ENCODE results near the gene CYP4F11. TPM values are rescaled to one million over a fixed set of nuclear protein-coding genes. Genes with fewer than 3 reads are reported as not detected.

Gene CYP4F11
- total RNA-seq, 1 experiment from 2014 or later = 10.5 TPM

DNA sequence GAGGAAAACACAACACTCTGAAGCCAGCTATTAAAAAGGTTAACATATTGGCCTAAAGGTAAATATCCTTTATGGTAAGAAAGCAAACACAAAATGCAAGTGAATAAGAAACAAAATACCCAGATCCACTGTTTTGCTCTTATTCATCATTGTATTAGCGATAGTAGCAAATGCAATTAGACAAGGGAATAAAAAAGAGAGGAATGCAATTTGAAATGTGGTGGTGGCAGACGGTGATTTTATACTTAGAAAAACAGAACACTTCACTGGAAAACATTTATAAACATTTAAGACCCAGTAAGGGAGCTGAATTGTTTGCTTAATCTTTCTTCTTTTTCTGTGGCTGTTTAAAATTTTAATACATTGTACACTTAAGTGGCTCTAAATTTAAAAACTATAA lies 19.2 kb downstream of the CYP4F11 start:
- DNase-seq (ENCODE audit: unreplicated experiment) = no peak
- ChIA-PET CTCF (interaction anchor here (0.7 kb wide), 1 partner anchor 24 kb away, joined by 3 read pairs; no protein-coding TSS in a partner anchor), POLR2A (no interaction called here)
- intact Hi-C loops (cut with micrococcal nuclease) = no loop called here
- Mint-ChIP-seq H3K9me3 (ENCODE audit: unreplicated experiment) (no peaks in the 10 kb centered on the region), H3K27me3 (ENCODE audit: insufficient read depth, unreplicated experiment) (no peaks in the 10 kb centered on the region), H3K4me3 (ENCODE audit: unreplicated experiment) (no peak overlapping the region), H3K27ac (ENCODE audit: low read depth, unreplicated experiment) (no peak overlapping the region), H3K36me3 (ENCODE audit: insufficient read depth, unreplicated experiment) (peaks cover 8% of the 10 kb centered on the region), H3K4me1 (ENCODE audit: insufficient read depth, unreplicated experiment) (no peaks in the 10 kb centered on the region)
- BruUV-seq (replicated peaks) = no TSS peak
- TF ChIP-seq, protein P1, sequence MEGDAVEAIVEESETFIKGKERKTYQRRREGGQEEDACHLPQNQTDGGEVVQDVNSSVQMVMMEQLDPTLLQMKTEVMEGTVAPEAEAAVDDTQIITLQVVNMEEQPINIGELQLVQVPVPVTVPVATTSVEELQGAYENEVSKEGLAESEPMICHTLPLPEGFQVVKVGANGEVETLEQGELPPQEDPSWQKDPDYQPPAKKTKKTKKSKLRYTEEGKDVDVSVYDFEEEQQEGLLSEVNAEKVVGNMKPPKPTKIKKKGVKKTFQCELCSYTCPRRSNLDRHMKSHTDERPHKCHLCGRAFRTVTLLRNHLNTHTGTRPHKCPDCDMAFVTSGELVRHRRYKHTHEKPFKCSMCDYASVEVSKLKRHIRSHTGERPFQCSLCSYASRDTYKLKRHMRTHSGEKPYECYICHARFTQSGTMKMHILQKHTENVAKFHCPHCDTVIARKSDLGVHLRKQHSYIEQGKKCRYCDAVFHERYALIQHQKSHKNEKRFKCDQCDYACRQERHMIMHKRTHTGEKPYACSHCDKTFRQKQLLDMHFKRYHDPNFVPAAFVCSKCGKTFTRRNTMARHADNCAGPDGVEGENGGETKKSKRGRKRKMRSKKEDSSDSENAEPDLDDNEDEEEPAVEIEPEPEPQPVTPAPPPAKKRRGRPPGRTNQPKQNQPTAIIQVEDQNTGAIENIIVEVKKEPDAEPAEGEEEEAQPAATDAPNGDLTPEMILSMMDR (IDR thresholded peaks at IDR 0.05; ENCODE audit: unreplicated experiment) = no peak

DNA sequence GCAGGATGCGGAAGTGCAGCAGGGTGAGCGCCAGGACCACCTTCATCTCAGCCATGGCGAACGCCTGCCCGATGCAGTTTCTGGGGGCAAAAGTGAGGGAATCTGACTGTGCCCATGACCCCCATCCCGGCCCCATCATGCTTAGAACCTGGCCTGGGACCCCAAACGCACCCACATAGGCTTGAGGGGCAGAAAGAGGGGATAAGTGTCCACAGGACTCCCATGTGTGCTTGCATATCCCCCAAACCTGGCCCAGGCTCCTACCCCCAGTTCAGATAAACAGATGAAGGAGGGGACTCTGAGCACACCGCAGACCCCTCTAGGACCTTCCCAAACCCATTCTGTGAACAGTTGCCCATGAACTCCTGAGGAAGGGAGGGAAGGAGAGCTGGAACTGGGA lies 20.5 kb downstream of the CYP4F11 start:
- no peak overlapping the region for H3K27ac Mint-ChIP-seq (ENCODE audit: low read depth, unreplicated experiment)
- no TSS peak for BruUV-seq (replicated peaks)
- H3K9me3 Mint-ChIP-seq (ENCODE audit: unreplicated experiment) = no peaks in the 10 kb centered on the region
- H3K4me3 Mint-ChIP-seq (ENCODE audit: unreplicated experiment) = no peak overlapping the region
- peaks cover 8% of the 10 kb centered on the region for H3K36me3 Mint-ChIP-seq (ENCODE audit: insufficient read depth, unreplicated experiment)
- H3K4me1 Mint-ChIP-seq (ENCODE audit: insufficient read depth, unreplicated experiment) = no peaks in the 10 kb centered on the region
- H3K27me3 Mint-ChIP-seq (ENCODE audit: insufficient read depth, unreplicated experiment) = no peaks in the 10 kb centered on the region
- ChIA-PET CTCF (interaction anchor here (0.7 kb wide), 1 partner anchor 448 kb away, joined by 4 read pairs; no protein-coding TSS in a partner anchor), POLR2A (no interaction called here)
- intact Hi-C loops (cut with micrococcal nuclease) = no loop called here
- DNase-seq (ENCODE audit: unreplicated experiment) = no peak
- TF ChIP-seq, protein P1 (IDR thresholded peaks at IDR 0.05; ENCODE audit: unreplicated experiment) = no peak

DNA sequence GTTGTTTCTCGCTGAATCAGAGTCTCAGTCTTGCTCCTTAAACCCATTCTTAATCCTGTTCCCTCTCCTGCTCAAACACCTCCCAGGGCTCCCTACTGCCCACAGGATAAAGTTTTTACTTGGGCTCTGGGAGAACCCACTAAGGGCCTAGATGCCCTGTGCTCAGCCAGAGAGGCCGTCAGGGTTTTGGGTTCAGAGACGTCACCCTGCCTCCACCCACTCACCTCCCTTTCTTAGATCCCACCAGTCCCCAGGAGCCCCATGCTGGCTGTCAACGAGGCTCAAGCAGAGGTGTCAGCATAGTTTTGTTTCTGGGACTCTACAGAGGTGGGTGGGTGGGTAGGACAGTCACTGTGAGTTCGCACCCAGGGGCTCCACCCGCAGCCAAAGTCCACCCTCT lies 20.9 kb downstream of the CYP4F11 start:
- Mint-ChIP-seq H3K4me3 (ENCODE audit: unreplicated experiment) (no peak overlapping the region), H3K4me1 (ENCODE audit: insufficient read depth, unreplicated experiment) (no peaks in the 10 kb centered on the region), H3K27me3 (ENCODE audit: insufficient read depth, unreplicated experiment) (no peaks in the 10 kb centered on the region), H3K27ac (ENCODE audit: low read depth, unreplicated experiment) (no peak overlapping the region), H3K9me3 (ENCODE audit: unreplicated experiment) (no peaks in the 10 kb centered on the region), H3K36me3 (ENCODE audit: insufficient read depth, unreplicated experiment) (peaks cover 8% of the 10 kb centered on the region)
- ChIA-PET POLR2A (no interaction called here), CTCF (interaction anchor here (0.6 to 0.7 kb wide), 2 partner anchors 398 to 447 kb away, joined by 3 to 4 read pairs; no protein-coding TSS in a partner anchor)
- no TSS peak for BruUV-seq (replicated peaks)
- DNase-seq (ENCODE audit: unreplicated experiment) = no peak
- intact Hi-C loops (cut with micrococcal nuclease) = no loop called here
- TF ChIP-seq, protein P1 (IDR thresholded peaks at IDR 0.05; ENCODE audit: unreplicated experiment) = no peak

DNA sequence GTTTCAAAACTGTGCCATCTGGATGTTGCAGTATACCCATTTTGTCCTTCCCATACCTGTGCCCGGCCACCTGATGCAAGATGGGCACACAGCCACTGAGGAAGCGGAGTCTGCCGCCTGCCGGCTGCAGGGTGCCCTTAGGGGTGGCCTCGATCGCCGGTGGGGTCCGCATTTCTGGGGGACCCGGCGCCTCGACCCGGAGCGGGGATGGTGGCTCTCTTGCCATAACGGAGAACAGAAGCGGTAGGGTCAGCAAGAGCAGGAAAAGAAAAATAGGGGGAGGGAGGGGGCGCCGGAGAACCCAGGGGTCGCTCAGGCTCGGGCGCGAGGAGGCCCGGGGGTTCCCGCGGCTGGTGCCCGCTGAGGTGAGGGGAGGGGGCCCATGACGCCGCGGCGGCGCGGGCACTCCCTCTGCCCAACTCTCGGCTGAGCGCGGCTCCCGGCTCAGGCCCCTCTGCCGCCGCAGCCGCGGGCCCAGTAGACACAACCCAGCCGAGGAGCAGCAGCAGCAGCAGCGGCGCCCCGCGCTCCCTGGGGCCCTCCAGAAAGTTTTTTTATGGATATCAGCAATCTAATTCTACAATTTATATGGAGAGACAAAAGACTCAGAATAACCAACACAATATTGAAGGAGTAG lies 22.6 kb downstream of the CYP4F11 start:
- no peaks in the 10 kb centered on the region for H3K9me3 Mint-ChIP-seq (ENCODE audit: unreplicated experiment)
- ChIA-PET POLR2A (no interaction called here), CTCF (no interaction called here)
- intact Hi-C loops (cut with micrococcal nuclease) = no loop called here
- H3K27ac Mint-ChIP-seq (ENCODE audit: low read depth, unreplicated experiment) = no peak overlapping the region
- TF ChIP-seq, protein P1 (IDR thresholded peaks at IDR 0.05; ENCODE audit: unreplicated experiment) = no peak
- DNase-seq (ENCODE audit: unreplicated experiment) = no peak
- H3K27me3 Mint-ChIP-seq (ENCODE audit: insufficient read depth, unreplicated experiment) = no peaks in the 10 kb centered on the region
- BruUV-seq (replicated peaks) = no TSS peak
- no peak overlapping the region for H3K4me3 Mint-ChIP-seq (ENCODE audit: unreplicated experiment)
- H3K4me1 Mint-ChIP-seq (ENCODE audit: insufficient read depth, unreplicated experiment) = no peaks in the 10 kb centered on the region
- peaks cover 8% of the 10 kb centered on the region for H3K36me3 Mint-ChIP-seq (ENCODE audit: insufficient read depth, unreplicated experiment)
